HG03520 (cell line): ENCODE data around the gene MPP4.

Source experiments
- ATAC-seq: cut with Tn5 transposase; IDR thresholded peaks from one replicate; pipeline ENCODE4 v1.9.1; 2021; ENCODE audit warnings: mild to moderate bottlenecking, moderate library complexity; ENCODE audit not compliant: unreplicated experiment

The MPP4 gene, protein sequence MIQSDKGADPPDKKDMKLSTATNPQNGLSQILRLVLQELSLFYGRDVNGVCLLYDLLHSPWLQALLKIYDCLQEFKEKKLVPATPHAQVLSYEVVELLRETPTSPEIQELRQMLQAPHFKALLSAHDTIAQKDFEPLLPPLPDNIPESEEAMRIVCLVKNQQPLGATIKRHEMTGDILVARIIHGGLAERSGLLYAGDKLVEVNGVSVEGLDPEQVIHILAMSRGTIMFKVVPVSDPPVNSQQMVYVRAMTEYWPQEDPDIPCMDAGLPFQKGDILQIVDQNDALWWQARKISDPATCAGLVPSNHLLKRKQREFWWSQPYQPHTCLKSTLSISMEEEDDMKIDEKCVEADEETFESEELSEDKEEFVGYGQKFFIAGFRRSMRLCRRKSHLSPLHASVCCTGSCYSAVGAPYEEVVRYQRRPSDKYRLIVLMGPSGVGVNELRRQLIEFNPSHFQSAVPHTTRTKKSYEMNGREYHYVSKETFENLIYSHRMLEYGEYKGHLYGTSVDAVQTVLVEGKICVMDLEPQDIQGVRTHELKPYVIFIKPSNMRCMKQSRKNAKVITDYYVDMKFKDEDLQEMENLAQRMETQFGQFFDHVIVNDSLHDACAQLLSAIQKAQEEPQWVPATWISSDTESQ

DNA sequence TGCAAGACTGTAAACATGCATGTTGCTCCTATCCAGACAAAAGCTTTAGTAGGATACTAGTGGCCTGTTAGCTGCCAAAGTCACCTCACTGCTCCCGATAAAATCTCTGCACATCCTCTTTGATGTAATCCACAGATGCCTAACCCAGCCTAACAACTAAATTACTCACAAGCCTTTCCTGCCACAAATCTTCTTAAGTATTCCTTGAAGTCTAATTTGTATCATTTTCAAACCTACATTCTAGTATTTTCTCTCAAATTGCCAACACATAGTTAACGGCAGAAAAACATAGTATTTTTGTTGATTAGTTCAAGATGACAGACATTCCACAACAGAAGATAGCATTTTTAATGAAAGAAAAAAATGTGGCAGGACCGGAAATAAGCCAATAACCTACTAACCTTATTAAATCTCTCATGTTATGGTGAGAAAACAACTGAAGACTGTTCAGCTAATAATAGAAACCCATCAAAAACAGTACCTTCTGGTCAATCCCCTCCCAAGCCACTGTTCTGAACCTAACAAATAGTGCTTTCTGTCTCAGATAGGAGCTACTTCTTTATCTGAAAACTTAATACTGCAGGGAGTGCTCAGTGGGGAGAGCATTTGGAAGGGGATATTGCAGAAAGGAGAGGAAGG lies at the start of gene MPP4:
Gene MPP4 (minus strand): TSS at position 57 of the 639 bp plus-strand sequence. CDS start 4,690 bp downstream, outside the sequence.
- ATAC-seq, result no peak

DNA sequence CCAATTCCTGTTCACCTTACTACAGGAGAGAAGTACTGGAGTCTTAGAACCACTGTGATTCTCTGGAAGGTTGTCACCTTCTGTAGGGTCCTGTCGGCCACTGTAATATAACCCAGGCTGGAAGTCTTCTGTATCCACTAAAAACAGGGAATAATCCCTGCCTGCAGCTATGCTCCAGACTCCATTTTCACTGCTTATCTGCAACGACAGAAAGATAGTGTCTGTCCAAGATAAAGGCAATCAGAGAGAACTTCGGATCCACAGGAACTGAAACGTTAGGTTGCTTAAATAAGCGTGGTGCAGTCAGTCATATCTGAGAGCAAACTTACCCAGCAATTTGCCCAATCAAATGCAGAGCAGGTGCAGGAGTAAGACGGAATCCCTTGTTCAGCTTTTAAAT lies 48.1 kb upstream of the MPP4 start:
- no peak for ATAC-seq

DNA sequence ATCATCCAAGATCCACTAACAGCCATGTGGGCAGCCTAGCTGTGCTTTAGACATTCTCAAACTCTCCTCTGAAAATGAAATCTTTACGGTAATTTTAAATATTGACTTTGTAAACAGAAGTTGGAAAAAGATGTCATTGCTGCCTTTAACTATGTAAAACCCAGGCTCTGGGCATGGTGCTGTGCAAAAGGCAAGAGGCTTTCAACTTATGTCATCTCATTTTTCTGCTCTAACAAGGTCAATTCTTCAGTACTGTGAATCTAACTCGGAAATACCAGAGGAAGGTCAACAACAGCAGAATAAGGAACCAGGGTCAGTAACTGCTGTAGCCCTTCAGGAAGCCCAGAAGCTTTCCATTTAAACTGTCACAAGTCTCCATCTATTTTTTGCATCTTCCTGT lies 37.0 kb upstream of the MPP4 start:
- ATAC-seq, result no peak

DNA sequence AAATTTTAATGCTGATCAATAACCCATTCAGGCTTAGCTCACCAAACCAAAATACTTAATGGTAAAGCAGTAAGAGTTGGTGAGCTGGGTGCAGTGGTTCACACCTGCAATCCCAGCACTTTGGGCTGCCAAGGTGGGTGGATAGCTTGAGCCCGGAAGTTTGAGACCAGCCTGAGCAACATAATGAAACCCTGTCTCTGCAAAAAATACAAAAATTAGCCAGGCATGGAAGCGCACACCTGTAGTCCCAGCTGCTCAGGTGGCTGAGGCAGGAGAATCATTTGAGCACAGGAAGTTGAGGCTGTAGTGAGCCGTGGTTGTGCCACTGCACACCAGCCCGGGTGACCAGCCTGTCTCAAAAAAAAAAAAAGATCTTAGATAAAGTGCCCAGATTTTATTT lies 35.7 kb upstream of the MPP4 start:
- ATAC-seq, result no peak

DNA sequence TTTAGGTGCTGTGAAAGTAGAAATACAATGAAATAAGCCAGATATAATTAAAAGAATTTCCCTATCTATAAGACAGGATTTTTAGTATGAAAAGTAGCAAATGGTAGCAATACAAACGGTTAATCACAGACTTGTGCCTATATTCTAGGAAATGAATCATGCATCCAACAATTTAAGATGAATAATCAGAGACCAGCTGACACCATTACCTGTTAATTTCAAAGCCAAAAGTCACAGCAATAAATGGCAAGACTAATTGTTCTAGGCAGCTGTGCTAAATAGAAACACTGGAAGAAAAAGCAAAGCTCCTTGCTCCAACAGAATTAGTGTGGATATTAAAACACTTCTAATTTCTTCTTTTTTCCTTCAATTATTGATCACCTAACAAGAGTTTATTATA lies 35.1 kb upstream of the MPP4 start:
- no peak for ATAC-seq

DNA sequence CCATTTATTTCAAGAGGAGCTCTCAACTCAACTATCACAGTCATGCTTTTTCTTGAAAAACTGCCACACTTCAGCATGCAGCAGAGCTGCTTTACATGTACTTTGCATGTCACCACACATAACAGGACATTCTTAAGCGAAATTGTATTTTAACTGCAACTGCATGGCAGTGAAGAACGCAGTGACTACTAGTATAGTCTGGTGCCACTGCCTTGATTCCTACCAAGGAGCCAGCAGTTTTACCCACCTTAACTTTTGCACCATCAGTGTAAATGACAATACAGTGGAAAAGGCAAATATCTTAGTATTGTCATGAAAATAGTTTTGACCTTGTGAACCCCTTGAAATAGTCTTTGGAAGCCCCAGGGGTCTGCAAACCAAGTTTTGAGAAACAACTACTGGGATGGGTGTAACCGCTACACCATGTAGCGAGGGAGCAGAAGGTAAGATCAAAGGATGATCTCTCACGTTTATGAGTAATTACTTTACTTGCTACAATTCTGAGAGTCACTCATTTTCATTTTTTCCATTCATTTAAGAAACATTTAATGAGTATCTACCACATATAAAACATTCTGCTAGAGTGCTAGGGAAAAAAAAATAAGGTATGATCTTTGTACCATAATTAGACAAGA lies 32.3 kb upstream of the MPP4 start:
- no peak for ATAC-seq

DNA sequence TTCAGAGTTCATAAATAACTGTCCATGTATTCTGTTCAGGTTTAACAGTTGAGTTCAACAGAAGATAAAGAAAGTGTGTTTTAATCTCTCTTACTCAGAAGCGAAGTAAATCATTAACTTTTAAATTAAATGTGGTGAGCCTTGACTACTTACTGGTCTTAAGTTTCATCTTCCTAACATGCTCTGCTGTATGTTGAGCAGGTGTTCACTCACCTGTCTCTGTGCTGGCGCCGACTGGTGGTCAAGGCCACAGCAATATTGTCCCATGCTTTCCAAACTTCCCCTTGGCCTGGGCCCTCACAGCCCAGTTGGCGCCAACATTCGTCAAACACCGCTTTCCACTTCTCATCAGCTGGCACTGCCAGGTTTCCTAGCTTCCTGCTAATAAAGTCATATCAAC lies 17.0 kb upstream of the MPP4 start:
- ATAC-seq, result no peak

DNA sequence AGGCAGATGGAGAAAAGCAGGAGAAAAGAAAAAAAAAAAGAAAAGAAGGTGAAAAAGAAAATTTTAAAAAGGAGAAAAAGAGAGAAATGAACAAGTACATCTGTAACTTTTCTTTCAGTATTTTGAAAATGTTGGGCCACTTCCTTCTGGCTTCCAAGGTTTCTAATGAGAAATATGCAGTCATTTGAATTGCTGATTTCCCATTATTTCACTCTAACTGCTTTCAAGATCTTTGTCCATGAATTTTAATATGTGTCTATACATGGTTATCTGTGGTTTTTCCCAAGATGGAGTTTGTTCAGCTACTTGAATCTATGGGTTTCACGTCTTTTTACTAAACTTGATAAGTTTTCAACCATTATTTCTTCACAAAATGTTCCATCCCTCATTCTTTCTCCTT lies 14.3 kb upstream of the MPP4 start:
- no peak for ATAC-seq

DNA sequence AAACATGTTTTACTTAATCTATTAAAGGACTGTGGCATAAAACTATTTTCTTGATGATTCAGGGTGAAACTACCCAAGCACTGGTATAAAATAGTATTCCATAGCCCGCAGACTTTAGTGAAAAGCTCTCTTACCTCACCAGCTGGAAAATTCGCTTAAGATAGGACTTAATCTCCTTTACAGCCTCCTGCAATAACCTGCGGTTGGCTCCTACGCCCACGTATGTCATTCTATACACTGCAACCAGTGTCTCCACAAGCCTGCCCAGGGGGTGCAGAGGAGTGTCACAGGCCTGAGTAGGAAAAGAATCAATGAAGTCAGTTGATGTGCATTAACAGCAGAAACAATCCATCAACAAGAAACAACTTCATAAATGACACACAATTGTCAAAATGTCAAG lies 11.3 kb upstream of the MPP4 start:
- ATAC-seq, result no peak

DNA sequence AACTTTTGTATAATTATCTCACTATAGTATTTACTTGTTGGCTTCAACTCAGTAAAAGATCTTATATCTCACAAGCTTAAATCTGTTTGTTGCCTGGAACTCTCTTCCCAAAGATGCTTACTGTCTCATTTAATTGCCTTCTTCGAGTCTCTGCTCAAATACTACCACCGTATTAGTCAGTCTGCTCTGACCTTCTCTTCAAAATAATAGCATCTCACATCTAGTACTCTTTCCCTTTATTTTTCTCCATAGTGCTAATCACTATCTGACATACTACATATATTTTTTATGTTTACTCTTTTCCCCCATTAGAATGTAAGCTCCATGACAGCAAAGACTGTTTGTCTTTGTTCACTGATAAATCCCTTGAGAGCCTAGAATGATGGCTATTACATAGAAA lies 10.6 kb upstream of the MPP4 start:
- no peak for ATAC-seq

DNA sequence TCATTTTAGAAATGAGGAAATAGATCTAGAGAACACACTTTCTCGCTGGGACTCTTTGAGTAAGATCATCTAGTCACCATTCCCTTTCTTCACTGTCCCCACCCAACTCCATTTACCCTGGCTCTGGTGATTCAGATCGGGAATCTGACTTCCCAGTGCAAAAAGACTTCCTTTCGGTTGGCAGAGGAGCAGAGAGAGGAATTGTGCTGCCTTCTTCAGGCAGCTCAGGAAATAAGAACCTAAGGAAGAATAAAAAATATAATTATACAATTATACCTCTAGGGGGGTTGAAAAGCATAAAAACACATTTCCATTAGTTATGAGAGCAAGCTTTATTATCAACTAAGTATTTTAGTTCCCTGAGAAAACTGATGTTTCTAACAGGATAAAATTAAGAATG lies 9.3 kb upstream of the MPP4 start:
- ATAC-seq, result no peak

DNA sequence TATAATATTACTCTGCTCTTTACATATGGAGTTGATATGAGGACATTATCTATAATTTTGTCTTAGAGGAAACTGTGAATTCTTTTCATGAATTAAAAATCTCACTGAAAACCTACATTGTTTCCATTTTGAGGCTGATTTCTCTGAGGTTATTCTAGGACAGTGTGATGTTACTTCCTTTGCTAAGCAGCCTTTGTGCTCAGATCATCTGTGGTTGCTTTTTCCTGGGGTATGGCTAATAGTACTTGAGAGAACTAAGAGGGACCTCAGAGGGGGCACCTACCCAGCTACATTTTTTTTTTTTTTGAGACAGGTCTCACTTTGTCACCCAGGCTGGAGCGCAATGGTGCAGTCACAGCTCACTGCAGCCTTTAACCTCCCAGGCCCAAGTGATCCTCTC lies 8.7 kb upstream of the MPP4 start:
- ATAC-seq, result no peak

DNA sequence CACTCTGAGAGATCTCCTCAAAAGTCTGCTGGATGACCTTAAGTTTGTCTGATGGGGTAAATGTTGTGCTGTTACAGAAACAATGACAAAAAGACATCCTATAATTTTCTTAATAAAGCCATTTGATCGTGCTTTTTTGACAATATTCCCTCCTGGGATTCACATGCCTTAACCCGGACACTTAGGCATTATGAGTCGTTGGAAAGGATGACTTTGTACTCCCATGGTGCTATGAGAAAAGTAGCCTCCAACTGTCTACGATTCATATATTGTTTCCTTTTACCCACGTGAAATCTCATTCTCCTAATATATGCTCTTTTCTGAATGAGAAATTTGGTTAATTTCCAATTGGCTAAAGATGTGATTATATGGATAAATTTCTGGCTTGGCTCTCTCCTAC lies 6.1 kb upstream of the MPP4 start:
- ATAC-seq, result no peak

DNA sequence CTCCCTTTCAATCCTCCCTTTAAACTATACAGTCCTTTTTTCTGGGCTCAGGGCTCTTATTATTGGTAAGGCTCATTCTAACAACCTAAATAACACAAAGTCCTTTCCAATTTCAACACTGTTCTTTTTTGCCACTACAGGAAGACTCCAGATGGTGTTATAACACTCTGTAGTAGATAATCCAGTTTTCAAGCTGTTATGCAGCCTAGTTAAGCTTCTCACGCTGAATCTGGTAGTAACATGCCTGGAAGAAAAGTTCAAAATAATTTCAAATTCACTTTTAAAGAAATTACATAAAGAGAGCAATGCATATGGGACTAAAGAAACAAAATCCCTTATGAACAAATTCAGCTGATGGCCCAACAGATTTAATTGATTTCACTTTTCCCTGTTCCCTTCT lies 3.2 kb upstream of the MPP4 start:
- ATAC-seq, result no peak

DNA sequence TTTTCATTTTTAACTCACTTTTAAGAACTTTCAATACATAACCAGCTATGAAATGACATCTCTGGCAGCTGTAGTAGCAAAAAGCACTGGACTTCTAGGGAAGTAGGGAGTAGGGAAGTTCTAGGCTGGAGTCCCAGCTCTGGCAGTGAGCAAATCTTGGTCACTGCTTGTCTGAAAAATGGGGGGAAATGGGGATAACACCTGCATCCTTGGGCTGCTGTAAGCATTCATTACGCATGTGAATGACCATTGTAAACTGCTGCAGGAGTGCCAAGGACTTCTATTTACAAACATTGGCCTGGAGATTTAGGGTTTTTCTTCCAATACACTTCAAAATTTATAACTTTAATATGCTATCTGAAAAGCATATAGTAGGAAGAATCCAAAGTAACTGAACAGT lies 972 bp upstream of the MPP4 start:
- no peak for ATAC-seq

DNA sequence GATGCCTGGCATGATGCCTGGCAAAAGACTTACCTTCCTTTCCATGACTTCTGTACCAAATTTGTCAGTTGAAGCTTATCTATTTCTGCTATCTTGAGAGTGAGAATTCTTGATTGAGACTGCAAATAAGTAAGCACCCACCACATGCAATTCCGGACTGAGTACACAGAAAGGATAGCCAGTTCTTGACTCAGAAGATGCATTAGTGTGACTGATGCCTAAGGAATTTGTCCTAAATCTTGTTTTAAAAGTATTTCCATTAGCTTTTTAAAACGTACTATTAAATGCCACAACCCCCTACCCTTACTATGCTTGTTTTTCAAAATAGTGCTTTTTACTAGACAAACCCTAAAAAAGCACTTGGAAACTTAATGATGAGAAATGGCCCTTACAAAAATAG lies 545 bp downstream of the MPP4 start:
- no peak for ATAC-seq

DNA sequence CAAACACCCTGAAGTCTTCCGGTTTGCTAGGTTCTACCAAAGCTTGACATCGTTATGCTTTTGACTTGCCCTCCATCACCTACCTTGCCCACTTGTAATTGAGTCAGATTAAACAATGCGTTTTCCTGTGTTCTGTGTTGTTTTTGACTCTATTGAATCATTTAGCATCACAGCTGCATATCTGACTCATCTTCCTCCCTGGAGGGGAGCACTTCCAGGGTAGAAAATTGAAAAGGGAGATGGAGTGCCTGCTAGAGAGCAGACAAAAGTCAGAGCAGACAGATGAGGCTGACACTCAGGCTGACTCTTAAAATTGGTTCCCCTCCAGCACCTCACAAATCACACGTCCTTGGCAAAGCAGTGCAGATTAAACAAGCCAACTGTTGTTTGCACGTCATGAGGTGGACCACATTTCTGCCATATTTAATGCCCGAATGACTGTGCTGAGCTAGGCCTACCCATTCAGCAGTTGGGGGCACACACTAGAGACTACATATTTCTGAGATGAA lies 2.2 kb downstream of the MPP4 start:
- ATAC-seq, result no peak

DNA sequence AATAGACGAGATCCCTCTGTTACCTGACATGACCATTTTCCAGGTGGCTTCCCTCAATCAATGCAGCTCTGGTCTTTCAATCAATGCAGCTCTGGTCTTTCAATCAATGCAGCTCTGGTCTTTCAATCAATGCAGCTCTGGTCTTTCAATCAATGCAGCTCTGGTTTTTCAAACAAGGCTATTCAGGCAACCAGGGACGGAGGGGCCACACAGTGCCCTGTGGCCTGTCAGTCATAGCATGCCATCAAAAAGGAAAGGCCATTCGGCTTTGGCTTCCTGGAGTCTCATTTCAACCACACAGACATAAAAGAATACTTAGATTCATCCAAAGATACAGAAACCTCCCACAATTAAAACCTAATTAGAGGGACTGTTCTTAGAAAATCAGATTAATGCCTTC lies 13.3 kb downstream of the MPP4 start:
- ATAC-seq, result no peak

DNA sequence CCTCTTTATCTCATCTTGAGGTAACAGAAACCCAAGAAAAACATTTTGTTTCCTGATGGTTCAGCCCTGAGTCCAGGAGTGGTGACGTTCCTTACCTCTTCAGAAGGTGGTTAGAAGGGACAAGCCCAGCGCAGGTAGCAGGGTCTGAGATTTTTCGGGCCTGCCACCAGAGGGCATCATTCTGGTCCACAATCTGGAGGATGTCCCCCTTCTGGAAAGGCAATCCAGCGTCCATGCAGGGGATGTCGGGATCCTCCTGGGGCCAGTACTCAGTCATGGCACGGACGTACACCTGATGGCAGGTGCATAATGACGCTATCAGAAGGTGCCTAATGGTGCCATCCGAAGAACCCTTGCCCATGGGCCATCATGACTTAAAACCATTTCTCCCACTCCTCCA lies 17.7 kb downstream of the MPP4 start:
- ATAC-seq, result no peak

DNA sequence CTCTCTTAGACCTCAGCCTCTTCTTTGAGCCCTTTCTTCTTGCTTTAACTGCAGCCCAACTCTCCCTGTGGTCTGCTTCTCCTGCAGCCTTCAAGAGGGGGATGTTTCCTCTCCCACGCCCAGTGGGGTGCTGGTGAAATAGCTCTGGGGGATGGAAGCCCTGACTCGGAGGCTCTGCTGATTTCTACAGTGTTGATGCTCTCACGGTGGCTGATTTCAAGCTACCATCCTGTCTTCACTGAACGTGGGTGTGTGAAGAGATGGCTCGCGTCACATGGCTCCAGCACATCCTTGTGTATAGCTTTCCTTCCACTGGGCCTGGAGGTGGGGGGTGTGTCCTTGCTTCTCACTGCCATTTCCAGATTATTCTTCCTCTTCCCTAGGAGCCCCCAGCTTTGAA lies 20.0 kb downstream of the MPP4 start:
- no peak for ATAC-seq

DNA sequence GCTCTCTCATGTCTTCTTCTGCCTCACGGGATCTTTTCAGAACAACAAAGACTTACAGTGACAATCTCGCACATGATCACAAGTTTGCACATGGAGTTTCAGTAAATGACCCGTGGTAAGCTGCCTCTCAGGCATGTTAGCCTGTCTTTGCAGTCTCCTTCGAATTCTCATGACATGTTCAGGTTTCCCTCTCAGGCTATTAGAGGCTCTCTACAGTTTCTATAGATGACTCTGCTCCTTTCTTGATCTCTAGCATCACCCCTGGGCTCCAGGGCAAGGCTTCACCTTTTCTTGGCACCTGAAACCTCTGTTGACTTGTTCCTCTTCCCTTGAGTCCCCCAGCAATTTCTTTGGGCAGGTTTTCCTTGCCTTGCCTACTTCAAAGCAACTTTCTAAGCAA lies 23.0 kb downstream of the MPP4 start:
- no peak for ATAC-seq

DNA sequence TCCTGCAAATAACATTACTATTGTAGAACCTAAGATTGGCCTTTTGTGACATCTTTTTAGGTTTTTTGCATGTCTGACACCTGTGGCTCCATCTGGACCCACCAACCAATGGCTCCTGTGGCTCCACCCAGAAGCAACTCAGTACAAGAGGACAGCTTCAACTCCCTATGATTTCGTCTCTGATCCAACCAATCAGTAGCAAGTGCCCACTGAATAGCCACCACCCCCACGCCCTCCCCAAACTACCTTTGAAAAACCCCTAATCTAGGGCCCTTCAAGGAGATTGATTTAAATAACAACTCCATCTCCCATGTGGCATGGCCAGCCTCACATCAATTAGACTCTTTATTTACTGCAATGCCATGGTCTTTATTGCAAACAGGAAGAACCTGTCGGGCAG lies 23.6 kb downstream of the MPP4 start:
- no peak for ATAC-seq
